Neural progenitor cell (in vitro differentiated cells): ENCODE measurements around the gene AMN1.

Source experiments
- CTCF ChIP-seq: fragments of 200-600 bp; sonication (generic); IDR thresholded peaks from 2 replicates; pipeline ENCODE4 v1.5.1; 2017; ENCODE audit warnings: antibody characterized with exemption, mild to moderate bottlenecking
- EZH2 ChIP-seq: fragments of 200-600 bp; sonication (generic); IDR thresholded peaks from 2 replicates; pipeline ENCODE4 v1.6.1; 2017; ENCODE audit warnings: antibody characterized with exemption, mild to moderate bottlenecking, moderate library complexity

GRCh38 chr12:31740628-31741027, 11.8 kb upstream of the AMN1 start:
- TF ChIP-seq CTCF (no peak), EZH2 (no peak)
